K562 (cell line): ENCODE data around the gene SFT2D2. TPM values are rescaled to one million over a fixed set of nuclear protein-coding genes. Genes with fewer than 3 reads are reported as not detected.

Experiments
- ARNT ChIP-seq, 2 experiments: fragments of 450-650 bp; IDR thresholded peaks; 2 replicates each; pipeline ENCODE4 v1.6.1; 2016; ENCODE audit warnings: mild to moderate bottlenecking in 1 of 2
- CCAR2 ChIP-seq: fragments of 200-400 bp; formaldehyde crosslinking; IDR thresholded peaks from 2 replicates; pipeline ENCODE4 v1.6.1; 2017; ENCODE audit warnings: mild to moderate bottlenecking, low read depth, low read length
- FUS ChIP-seq: fragments of 200-400 bp; formaldehyde crosslinking; optimal IDR thresholded peaks from 2 replicates; pipeline ENCODE3; 2017; ENCODE audit warnings: low read depth, low read length
- GTF3C2 ChIP-seq: IDR thresholded peaks from 3 replicates; pipeline ENCODE4 v1.6.1; 2011; ENCODE audit warnings: borderline replicate concordance, mild to moderate bottlenecking, moderate library complexity; ENCODE audit not compliant: insufficient read length; ENCODE audit errors: extremely low read depth
- IRF9 ChIP-seq: fragments of 450-650 bp; IDR thresholded peaks from 2 replicates; pipeline ENCODE4 v1.6.1; 2016; ENCODE audit warnings: missing biosample characterization, missing genetic modification characterization
- NBN ChIP-seq: fragments of 450-650 bp; IDR thresholded peaks from 2 replicates; pipeline ENCODE4 v1.6.1; 2016; ENCODE audit warnings: low read depth, mild to moderate bottlenecking
- SIN3B ChIP-seq: fragments of 450-650 bp; IDR thresholded peaks from 2 replicates; pipeline ENCODE4 v1.6.1; 2017; ENCODE audit warnings: low read depth, mild to moderate bottlenecking, moderate library complexity
- SMARCC2 ChIP-seq: fragments of 450-650 bp; IDR thresholded peaks from 2 replicates; pipeline ENCODE4 v1.6.1; 2017; ENCODE audit warnings: antibody characterized with exemption, moderate library complexity, mild to moderate bottlenecking, low read depth
- TBL1XR1 ChIP-seq, 2 experiments: IDR thresholded peaks; 2 replicates each; pipeline ENCODE4 v1.6.1; 2012; ENCODE audit warnings: improper control_type of control experiment in 2 of 2, low read length in 2 of 2, mild to moderate bottlenecking in 1 of 2
- TFAP4 ChIP-seq: sonication (generic); formaldehyde crosslinking; IDR thresholded peaks from 2 replicates; pipeline ENCODE4 v1.8.0; 2022; ENCODE audit warnings: missing genetic modification reagents, mild to moderate bottlenecking, moderate library complexity, borderline replicate concordance
- USF1 ChIP-seq: sonication (generic); formaldehyde crosslinking; IDR thresholded peaks from 2 replicates; pipeline ENCODE4 v1.9.0; 2022; ENCODE audit warnings: mild to moderate bottlenecking, missing genetic modification reagents
- VEZF1 ChIP-seq: fragments of 200-800 bp; sonication (Bioruptor generic); IDR thresholded peaks from 2 replicates; pipeline ENCODE4 v1.6.1; 2017; ENCODE audit warnings: missing genetic modification characterization, missing compliant biosample characterization
- XRCC3 ChIP-seq: fragments of 450-650 bp; IDR thresholded peaks from 2 replicates; pipeline ENCODE4 v1.6.1; 2017; ENCODE audit warnings: mild to moderate bottlenecking, moderate library complexity
- YBX1 ChIP-seq: fragments of 450-650 bp; IDR thresholded peaks from 2 replicates; pipeline ENCODE4 v1.7.1; 2016; ENCODE audit warnings: mild to moderate bottlenecking
- ZBTB17 ChIP-seq: fragments of 450-650 bp; formaldehyde crosslinking; IDR thresholded peaks from 2 replicates; pipeline ENCODE4 v1.4.0; 2020; ENCODE audit warnings: mild to moderate bottlenecking
- ZKSCAN1 ChIP-seq: fragments of 150-350 bp; IDR thresholded peaks from 2 replicates; pipeline ENCODE4 v1.6.1; 2016; ENCODE audit warnings: low read depth, low read length
- ZNF274 ChIP-seq: IDR thresholded peaks from 2 replicates; pipeline ENCODE4 v1.6.1; 2011; ENCODE audit warnings: low read depth, mild to moderate bottlenecking, low read length, moderate library complexity, borderline replicate concordance
- ZNF395 ChIP-seq: fragments of 200-800 bp; sonication (Bioruptor generic); IDR thresholded peaks from 2 replicates; pipeline ENCODE4 v1.6.1; 2017; ENCODE audit warnings: missing genetic modification characterization, missing compliant biosample characterization
- ZNF444 ChIP-seq: fragments of 250-450 bp; sonication (Bioruptor Pico); IDR thresholded peaks from 2 replicates; pipeline ENCODE4 v1.4.0; 2020; ENCODE audit warnings: mild to moderate bottlenecking, moderate library complexity
- ZNF79 ChIP-seq: fragments of 250-450 bp; sonication (Bioruptor Pico); IDR thresholded peaks from 2 replicates; pipeline ENCODE4 v1.4.0; 2020; ENCODE audit warnings: low read depth, mild to moderate bottlenecking, moderate library complexity
- polyA plus RNA-seq, 8 experiments: library from polyadenylated mRNA; depleted of rRNA in 4 of 8; stranded (reverse) in 5 of 8; unstranded in 3 of 8; fragments of >200 nt; fragmentation: Nextera tagmentation in 2 of 8; fragmentation: Illumina TruSeq in 1 of 8; extraction: Ambion mirVana in 2 of 8; extraction: Trizol in 1 of 8; gene quantifications; 2 replicates each; pipeline versions ENCODE4 v1.2.1 to v1.2.3, GENCODE V29; 2011 to 2014; ENCODE audit warnings: inconsistent platforms in 1 of 8, missing spikeins in 1 of 8
- total RNA-seq, 7 experiments: library from RNA; depleted of rRNA in 6 of 7; stranded (reverse); fragments of >200 nt in 6 of 7; fragmentation: Illumina TruSeq in 2 of 7; extraction: Trizol in 2 of 7; gene quantifications; 2 replicates each; pipeline versions ENCODE4 v1.2.1 to v1.2.3, GENCODE V29; 2011 to 2021; ENCODE audit warnings: low replicate concordance in 1 of 7

The SFT2D2 gene
- total and polyA plus RNA-seq, 9 of the 15 experiments (the other 6 are each of a cell fraction or from before 2014, with no cell fraction given) = 3.4 to 50.1 (median 21.6) TPM

- no peak for TF ChIP-seq TFAP4 (CRISPR knock-in tag)
- no peak for TF ChIP-seq ZNF444 (CRISPR knock-in tag)
- no peak for TF ChIP-seq XRCC3
- no peak for TF ChIP-seq ZNF274
- peak in 1 of 2 experiments; percentile 87; a peak in 2 of 4 replicates for TF ChIP-seq ARNT (IDR thresholded peaks at IDR 0.05)
- TF ChIP-seq SMARCC2 = peak; percentile 84
- no peak for TF ChIP-seq IRF9
- no peak for TF ChIP-seq ZNF79 (CRISPR knock-in tag)
- no peak for TF ChIP-seq ZKSCAN1
- no peak for TF ChIP-seq GTF3C2
- TF ChIP-seq FUS = no peak
- peak; percentile 45 for TF ChIP-seq VEZF1 (CRISPR knock-in tag)
- TF ChIP-seq ZBTB17 (CRISPR knock-in tag) = no peak
- TF ChIP-seq YBX1 = no peak
- TF ChIP-seq NBN = peak; percentile 58; the same call in 1 of the 2 replicates
- TF ChIP-seq USF1 (CRISPR knock-in tag) = no peak
- TF ChIP-seq ZNF395 (CRISPR knock-in tag) = peak; percentile 44; the same call in 1 of the 2 replicates
- TF ChIP-seq CCAR2 = no peak
- peak in 1 of 2 experiments; percentile 83; a peak in 2 of 4 replicates for TF ChIP-seq TBL1XR1 (IDR thresholded peaks at IDR 0.05; ENCODE audit: low read length in 2 of 2)
- no peak for TF ChIP-seq SIN3B
Observed at GRCh38 chr1:168281603-168282325, 56.0 kb downstream of the SFT2D2 start (continued).
